T-helper 17 cell (primary cell): ENCODE results near the gene RBM15B. TPM values are rescaled to one million over a fixed set of nuclear protein-coding genes. Genes with fewer than 3 reads are reported as not detected.

Experiments used
- ATAC-seq: fragments of 150-1000 bp; cut with Tn5 transposase; 2 replicates; pipeline ENCODE4 v1.10.0; 2021; ENCODE audit warnings: mild to moderate bottlenecking, moderate library complexity
- DNase-seq, 3 donors: peaks; one replicate each; pipeline versions ENCODE4 v3.0.0 to v3.0.0-alpha.2; 2020 to 2021
- H3K9me3 ChIP-seq: one replicate; pipeline ENCODE4 v1.7.0; 2013; ENCODE audit warnings: low read length, mild to moderate bottlenecking; ENCODE audit not compliant: control insufficient read depth, poor library complexity, severe bottlenecking
- H3K27ac Mint-ChIP-seq: one replicate; pipeline ENCODE4 v1.8.0; 2022; ENCODE audit warnings: mild to moderate bottlenecking, moderate library complexity, mixed read lengths
- H3K27me3 Mint-ChIP-seq: one replicate; pipeline ENCODE4 v1.8.0; 2022; ENCODE audit warnings: mixed read lengths
- H3K36me3 Mint-ChIP-seq: one replicate; pipeline ENCODE4 v1.8.0; 2022; ENCODE audit warnings: low read depth, mixed read lengths
- H3K4me1 Mint-ChIP-seq: one replicate; pipeline ENCODE4 v1.8.0; 2022; ENCODE audit warnings: mild to moderate bottlenecking, mixed read lengths
- H3K4me3 Mint-ChIP-seq: one replicate; pipeline ENCODE4 v1.8.0; 2022; ENCODE audit warnings: mild to moderate bottlenecking, moderate library complexity, mixed read lengths
- total RNA-seq, 4 donors: library from RNA in 2 of 4; stranded (reverse) in 2 of 4; gene quantifications; one replicate each; pipeline ENCODE4 v1.2.3 and lab custom pipeline; 2022 to 2026

Gene RBM15B
- total RNA-seq, 2 donors from 2014 or later, result 28.2 to 31.1 TPM

- no peak for ATAC-seq
- H3K9me3 ChIP-seq, result no peaks in the 10 kb centered on the region
- no peak overlapping the region for H3K4me3 Mint-ChIP-seq
- H3K36me3 Mint-ChIP-seq, result peaks cover 10% of the 10 kb centered on the region
- H3K4me1 Mint-ChIP-seq, result peaks cover 3% of the 10 kb centered on the region
- DNase-seq, result no peak
- H3K27me3 Mint-ChIP-seq, result no peaks in the 10 kb centered on the region
- H3K27ac Mint-ChIP-seq, result no peak overlapping the region
These were observed 31.1 kb downstream of the RBM15B start for GRCh38 chr3:51422211-51422610.

GRCh38 chr3:51426921-51427320 lies 35.8 kb downstream of the RBM15B start:
- no peak overlapping the region for H3K27ac Mint-ChIP-seq
- no peak overlapping the region for H3K4me3 Mint-ChIP-seq

GRCh38 chr3:51429138-51429537 lies 38.1 kb downstream of the RBM15B start:
- Mint-ChIP-seq H3K4me3 (no peak overlapping the region), H3K27ac (no peak overlapping the region), H3K4me1 (peaks cover 2% of the 10 kb centered on the region), H3K27me3 (no peaks in the 10 kb centered on the region), H3K36me3 (peaks cover 2% of the 10 kb centered on the region)
- no peak for DNase-seq
- no peaks in the 10 kb centered on the region for H3K9me3 ChIP-seq
- ATAC-seq, result no peak

More at GRCh38 chr3:51426921-51427320, 35.8 kb downstream of the RBM15B start:
- ATAC-seq, result no peak
- DNase-seq, result no peak
- peaks cover 2% of the 10 kb centered on the region for H3K36me3 Mint-ChIP-seq
- no peaks in the 10 kb centered on the region for H3K27me3 Mint-ChIP-seq
- H3K9me3 ChIP-seq, result no peaks in the 10 kb centered on the region
- peaks cover 5% of the 10 kb centered on the region for H3K4me1 Mint-ChIP-seq

GRCh38 chr3:51434110-51434509 lies 43.0 kb downstream of the RBM15B start:
- Mint-ChIP-seq H3K27ac (no peak overlapping the region), H3K4me1 (peaks cover 9% of the 10 kb centered on the region), H3K36me3 (peaks cover 4% of the 10 kb centered on the region), H3K4me3 (no peak overlapping the region), H3K27me3 (no peaks in the 10 kb centered on the region)
- DNase-seq (no peak), ATAC-seq (no peak)
- H3K9me3 ChIP-seq, result no peaks in the 10 kb centered on the region

GRCh38 chr3:51434746-51435327 lies 43.8 kb downstream of the RBM15B start:
- ATAC-seq (peak; percentile 90), DNase-seq (peak in 2 of 3 donors; percentile 10 to 26)
- Mint-ChIP-seq H3K27me3 (no peaks in the 10 kb centered on the region), H3K27ac (no peak overlapping the region), H3K4me3 (peak overlapping the region; percentile 70), H3K36me3 (peaks cover 4% of the 10 kb centered on the region), H3K4me1 (peaks cover 9% of the 10 kb centered on the region)
- H3K9me3 ChIP-seq, result no peaks in the 10 kb centered on the region

GRCh38 chr3:51436998-51437639 lies 46.0 kb downstream of the RBM15B start:
- DNase-seq (no peak), ATAC-seq (no peak)
- Mint-ChIP-seq H3K27ac (peak overlapping the region; percentile 34), H3K4me1 (peaks cover 14% of the 10 kb centered on the region), H3K27me3 (no peaks in the 10 kb centered on the region), H3K4me3 (no peak overlapping the region), H3K36me3 (peaks cover 7% of the 10 kb centered on the region)
- H3K9me3 ChIP-seq, result no peaks in the 10 kb centered on the region

GRCh38 chr3:51441282-51442030 lies 50.4 kb downstream of the RBM15B start:
- H3K9me3 ChIP-seq, result no peaks in the 10 kb centered on the region
- Mint-ChIP-seq H3K27ac (peak overlapping the region; percentile 51), H3K36me3 (peaks cover 6% of the 10 kb centered on the region), H3K4me3 (peak overlapping the region; percentile 42), H3K4me1 (peaks cover 15% of the 10 kb centered on the region), H3K27me3 (no peaks in the 10 kb centered on the region)
- ATAC-seq, result peak; percentile 42
- no peak for DNase-seq

- Mint-ChIP-seq H3K27me3 (no peaks in the 10 kb centered on the region), H3K4me1 (peaks cover 26% of the 10 kb centered on the region), H3K27ac (peak overlapping the region; percentile 6), H3K36me3 (peaks cover 13% of the 10 kb centered on the region), H3K4me3 (no peak overlapping the region)
- H3K9me3 ChIP-seq, result no peaks in the 10 kb centered on the region
- no peak for ATAC-seq
- no peak for DNase-seq
These were observed 54.6 kb downstream of the RBM15B start for GRCh38 chr3:51445544-51446280.

Other genes with a start within 250 kb of the RBM15B start
- 10 to 100 TPM; 35.4 to 43.3 TPM for gene MANF, start 6.0 kb upstream of the RBM15B start, total RNA-seq
- gene DCAF1, start 108.7 kb downstream of the RBM15B start, total RNA-seq, result 10 to 100 TPM; 20.5 to 24.3 TPM
- gene RAD54L2, start 147.4 kb downstream of the RBM15B start, total RNA-seq, result 10 to 100 TPM; 37.8 to 41.1 TPM